ENCODE data around the gene WDR77. TPM values are rescaled to one million over a fixed set of nuclear protein-coding genes. Genes with fewer than 3 reads are reported as not detected.

WDR77 gene
- total RNA-seq, 2 donors from 2014 or later: 29.9 to 44.0 TPM

DNA sequence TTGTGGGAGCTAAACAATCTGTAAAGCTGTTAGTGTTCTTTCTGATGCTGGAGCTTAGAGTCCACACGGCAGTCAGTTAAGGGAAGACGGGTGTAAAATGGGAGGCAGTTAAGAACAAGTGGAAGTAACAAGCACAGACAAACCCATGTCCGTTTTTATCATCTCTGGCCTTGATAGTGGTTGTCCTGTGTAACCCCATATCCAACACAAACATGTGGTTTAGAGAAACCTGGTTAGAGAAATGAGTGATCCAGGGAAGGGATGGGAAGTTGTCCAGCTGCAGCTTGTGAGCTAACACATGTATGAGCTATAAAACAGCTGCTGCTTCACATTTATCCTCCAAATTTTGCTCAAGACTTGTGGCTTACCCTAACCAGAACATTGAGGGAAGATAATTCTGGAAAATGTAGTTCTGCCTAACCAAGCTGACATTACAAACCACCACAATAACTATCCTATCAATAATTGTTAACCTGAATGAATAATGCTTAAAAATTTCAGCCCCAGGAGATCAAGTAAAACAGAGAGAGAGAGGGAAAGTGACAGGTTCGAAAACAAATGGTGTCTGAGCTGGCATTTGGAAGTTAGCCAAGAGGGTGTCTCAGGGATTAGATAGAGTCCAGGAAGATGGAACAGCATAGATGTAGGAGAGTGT lies 14.1 kb upstream of the WDR77 start:
- Histone ChIP-seq H3K36me3 (peaks cover 60% of the 10 kb centered on the region), H3K9me3 (no peaks in the 10 kb centered on the region), H3K27me3 (no peaks in the 10 kb centered on the region), H3K4me3 (no peak overlapping the region), H3K4me1 (peaks cover 0 to 11% of the 10 kb centered on the region in 2 donors), H3K27ac (no peak overlapping the region)
- no peak for DNase-seq (ENCODE audit: low spot score)
- TF ChIP-seq, protein P1, sequence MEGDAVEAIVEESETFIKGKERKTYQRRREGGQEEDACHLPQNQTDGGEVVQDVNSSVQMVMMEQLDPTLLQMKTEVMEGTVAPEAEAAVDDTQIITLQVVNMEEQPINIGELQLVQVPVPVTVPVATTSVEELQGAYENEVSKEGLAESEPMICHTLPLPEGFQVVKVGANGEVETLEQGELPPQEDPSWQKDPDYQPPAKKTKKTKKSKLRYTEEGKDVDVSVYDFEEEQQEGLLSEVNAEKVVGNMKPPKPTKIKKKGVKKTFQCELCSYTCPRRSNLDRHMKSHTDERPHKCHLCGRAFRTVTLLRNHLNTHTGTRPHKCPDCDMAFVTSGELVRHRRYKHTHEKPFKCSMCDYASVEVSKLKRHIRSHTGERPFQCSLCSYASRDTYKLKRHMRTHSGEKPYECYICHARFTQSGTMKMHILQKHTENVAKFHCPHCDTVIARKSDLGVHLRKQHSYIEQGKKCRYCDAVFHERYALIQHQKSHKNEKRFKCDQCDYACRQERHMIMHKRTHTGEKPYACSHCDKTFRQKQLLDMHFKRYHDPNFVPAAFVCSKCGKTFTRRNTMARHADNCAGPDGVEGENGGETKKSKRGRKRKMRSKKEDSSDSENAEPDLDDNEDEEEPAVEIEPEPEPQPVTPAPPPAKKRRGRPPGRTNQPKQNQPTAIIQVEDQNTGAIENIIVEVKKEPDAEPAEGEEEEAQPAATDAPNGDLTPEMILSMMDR (IDR thresholded peaks at IDR 0.05): no peak

DNA sequence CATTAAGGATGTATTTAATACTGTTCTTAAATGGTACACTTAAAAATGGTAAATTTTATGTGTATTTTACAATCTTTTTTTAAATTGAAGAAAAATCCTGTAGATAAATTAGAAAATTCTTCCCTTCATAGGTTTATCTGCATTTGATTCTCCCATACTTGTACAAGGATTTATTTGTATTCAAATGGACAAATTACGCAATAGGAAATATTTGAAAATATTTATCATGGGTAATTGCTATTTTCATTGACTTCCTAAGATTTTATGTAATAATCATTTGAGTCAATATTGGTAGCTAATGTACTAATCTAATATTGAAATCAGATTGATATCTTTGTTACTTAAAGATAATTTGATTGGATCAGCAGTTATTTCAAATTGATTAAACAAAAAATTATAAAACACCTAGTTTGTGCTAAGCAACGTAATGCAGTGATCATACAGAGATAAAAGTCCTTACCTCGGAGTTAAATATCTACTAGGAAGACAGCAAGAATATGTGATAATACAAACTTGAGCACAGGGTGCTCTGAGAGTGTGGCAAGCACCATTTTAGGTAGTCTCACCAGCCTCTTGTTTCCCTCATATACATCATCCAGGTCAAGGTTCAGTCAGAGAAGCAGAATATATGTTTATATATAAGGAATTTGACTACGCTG lies 13.4 kb upstream of the WDR77 start:
- DNase-seq (ENCODE audit: low spot score): no peak
- Histone ChIP-seq H3K4me3 (no peak overlapping the region), H3K36me3 (peaks cover 60% of the 10 kb centered on the region), H3K27ac (no peak overlapping the region), H3K27me3 (no peaks in the 10 kb centered on the region), H3K9me3 (no peaks in the 10 kb centered on the region), H3K4me1 (peaks cover 0 to 7% of the 10 kb centered on the region in 2 donors)
- TF ChIP-seq, protein P1 (IDR thresholded peaks at IDR 0.05): no peak

DNA sequence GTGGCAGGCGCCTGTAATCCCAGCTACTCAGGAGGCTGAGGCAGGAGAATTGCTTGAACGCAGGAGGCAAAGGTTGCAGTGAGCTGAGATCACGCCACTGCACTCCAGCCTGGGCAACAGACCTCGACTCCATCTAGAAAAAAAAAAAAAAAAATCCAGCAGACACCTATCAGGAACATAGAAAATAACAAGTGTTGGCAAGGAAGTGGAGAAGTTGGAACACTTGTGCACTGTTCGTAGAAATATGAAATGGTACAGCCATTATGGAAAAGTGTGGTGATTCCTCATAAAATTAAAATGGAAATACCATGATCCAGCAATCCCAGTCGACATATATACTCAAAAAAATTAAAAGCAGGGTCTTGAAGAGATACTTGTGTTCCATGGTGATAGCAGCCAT lies 12.7 kb upstream of the WDR77 start:
- peaks cover 60% of the 10 kb centered on the region for H3K36me3 ChIP-seq
- H3K4me3 ChIP-seq: no peak overlapping the region
- no peak overlapping the region for H3K27ac ChIP-seq
- no peaks in the 10 kb centered on the region for H3K9me3 ChIP-seq
- no peaks in the 10 kb centered on the region for H3K27me3 ChIP-seq
- no peak for DNase-seq (ENCODE audit: low spot score)
- TF ChIP-seq, protein P1 (IDR thresholded peaks at IDR 0.05): no peak
- peaks cover 0 to 7% of the 10 kb centered on the region in 2 donors for H3K4me1 ChIP-seq

GRCh38 chr1:111455642-111456031 lies 6.6 kb upstream of the WDR77 start:
- Histone ChIP-seq H3K27me3 (no peaks in the 10 kb centered on the region), H3K9me3 (no peaks in the 10 kb centered on the region), H3K36me3 (peaks cover 66% of the 10 kb centered on the region), H3K4me1 (peaks cover 0 to 27% of the 10 kb centered on the region in 2 donors), H3K27ac (no peak overlapping the region), H3K4me3 (no peak overlapping the region)
- no peak for DNase-seq (ENCODE audit: low spot score)
- TF ChIP-seq, protein P1 (IDR thresholded peaks at IDR 0.05): no peak

- Histone ChIP-seq H3K27me3 (no peaks in the 10 kb centered on the region), H3K4me1 (peaks cover 0 to 33% of the 10 kb centered on the region in 2 donors), H3K36me3 (peaks cover 61% of the 10 kb centered on the region), H3K9me3 (no peaks in the 10 kb centered on the region), H3K4me3 (no peak overlapping the region), H3K27ac (no peak overlapping the region)
- TF ChIP-seq, protein P1 (IDR thresholded peaks at IDR 0.05): no peak
- DNase-seq (ENCODE audit: low spot score): no peak
These were observed 6.0 kb upstream of the WDR77 start for GRCh38 chr1:111454859-111455641.

All from right atrium auricular region (tissue), 2 donors.